OCI-LY1 (cell line): ENCODE data around the gene P4HA2.

Experiments
- H2AFZ ChIP-seq: fragments of 200-600 bp; sonication (generic), shearing (Covaris generic); 2 replicates; pipeline ENCODE4 v1.6.0; 2014; ENCODE audit warnings: antibody characterized with exemption, mild to moderate bottlenecking, low read length
- H3F3A ChIP-seq: fragments of 200-600 bp; sonication (generic), shearing (Covaris generic); 2 replicates; pipeline ENCODE4 v1.6.0; 2014; ENCODE audit warnings: mild to moderate bottlenecking, antibody characterized with exemption, low read length, moderate library complexity; ENCODE audit not compliant: insufficient read depth
- H3K27ac ChIP-seq: fragments of 200-600 bp; sonication (generic); 2 replicates; pipeline ENCODE4 v1.5.1; 2014; ENCODE audit warnings: low read length, mixed run types, mild to moderate bottlenecking, low read depth; ENCODE audit not compliant: poor library complexity, severe bottlenecking
- H3K27me3 ChIP-seq: fragments of 200-600 bp; sonication (generic); 2 replicates; pipeline ENCODE4 v1.6.0; 2014; ENCODE audit warnings: antibody characterized with exemption, mild to moderate bottlenecking, low read length, moderate library complexity; ENCODE audit not compliant: insufficient read depth
- H3K36me3 ChIP-seq: fragments of 200-600 bp; sonication (generic); 2 replicates; pipeline ENCODE4 v1.6.1; 2014; ENCODE audit warnings: mild to moderate bottlenecking, antibody characterized with exemption, low read length, moderate library complexity, mixed read lengths; ENCODE audit not compliant: insufficient read depth
- H3K4me1 ChIP-seq: fragments of 200-600 bp; sonication (generic); 2 replicates; pipeline ENCODE4 v1.5.1; 2014; ENCODE audit warnings: mild to moderate bottlenecking, low read length, moderate library complexity; ENCODE audit not compliant: insufficient read depth, severe bottlenecking
- H3K4me2 ChIP-seq: fragments of 200-600 bp; sonication (generic), shearing (Covaris generic); 2 replicates; pipeline ENCODE4 v1.6.1; 2014; ENCODE audit warnings: low read length
- H3K4me3 ChIP-seq: fragments of 200-600 bp; sonication (generic); 2 replicates; pipeline ENCODE4 v1.5.1; 2014; ENCODE audit warnings: low read length, low read depth, mild to moderate bottlenecking, mixed read lengths; ENCODE audit not compliant: poor library complexity, severe bottlenecking
- H3K79me2 ChIP-seq: fragments of 200-600 bp; shearing (Covaris generic); 2 replicates; pipeline ENCODE4 v1.6.1; 2016; ENCODE audit warnings: mixed run types, low read length, mixed read lengths; ENCODE audit not compliant: insufficient read depth
- H3K9ac ChIP-seq: fragments of 200-600 bp; sonication (generic), shearing (Covaris generic); 2 replicates; pipeline ENCODE4 v1.6.1; 2014; ENCODE audit warnings: mild to moderate bottlenecking, low read length, mixed read lengths
- H3K9me2 ChIP-seq: fragments of 200-600 bp; sonication (generic), shearing (Covaris generic); 2 replicates; pipeline ENCODE4 v1.6.1; 2014; ENCODE audit warnings: low read depth, mild to moderate bottlenecking, low read length, mixed read lengths
- H3K9me3 ChIP-seq: fragments of 200-600 bp; shearing (Covaris generic); 2 replicates; pipeline ENCODE4 v1.6.1; 2014; ENCODE audit warnings: low read length, mixed read lengths
- H4K20me1 ChIP-seq: fragments of 200-600 bp; sonication (generic), shearing (Covaris generic); 2 replicates; pipeline ENCODE4 v1.6.0; 2016; ENCODE audit warnings: mild to moderate bottlenecking, low read length; ENCODE audit not compliant: insufficient read depth
- EZH2 ChIP-seq: fragments of 200-600 bp; sonication (generic), shearing (Covaris generic); IDR thresholded peaks from 2 replicates; pipeline ENCODE4 v1.8.0; 2017; ENCODE audit warnings: borderline replicate concordance, mixed run types, mild to moderate bottlenecking, antibody characterized with exemption, low read length, moderate library complexity, mixed read lengths
- TF ChIP-seq, protein P1 (sequence below): fragments of 200-600 bp; sonication (generic), shearing (Covaris generic); IDR thresholded peaks from 2 replicates; pipeline ENCODE4 v1.5.1; 2017; ENCODE audit warnings: mild to moderate bottlenecking, antibody characterized with exemption, low read length, moderate library complexity, mixed read lengths

The P4HA2 gene

DNA sequence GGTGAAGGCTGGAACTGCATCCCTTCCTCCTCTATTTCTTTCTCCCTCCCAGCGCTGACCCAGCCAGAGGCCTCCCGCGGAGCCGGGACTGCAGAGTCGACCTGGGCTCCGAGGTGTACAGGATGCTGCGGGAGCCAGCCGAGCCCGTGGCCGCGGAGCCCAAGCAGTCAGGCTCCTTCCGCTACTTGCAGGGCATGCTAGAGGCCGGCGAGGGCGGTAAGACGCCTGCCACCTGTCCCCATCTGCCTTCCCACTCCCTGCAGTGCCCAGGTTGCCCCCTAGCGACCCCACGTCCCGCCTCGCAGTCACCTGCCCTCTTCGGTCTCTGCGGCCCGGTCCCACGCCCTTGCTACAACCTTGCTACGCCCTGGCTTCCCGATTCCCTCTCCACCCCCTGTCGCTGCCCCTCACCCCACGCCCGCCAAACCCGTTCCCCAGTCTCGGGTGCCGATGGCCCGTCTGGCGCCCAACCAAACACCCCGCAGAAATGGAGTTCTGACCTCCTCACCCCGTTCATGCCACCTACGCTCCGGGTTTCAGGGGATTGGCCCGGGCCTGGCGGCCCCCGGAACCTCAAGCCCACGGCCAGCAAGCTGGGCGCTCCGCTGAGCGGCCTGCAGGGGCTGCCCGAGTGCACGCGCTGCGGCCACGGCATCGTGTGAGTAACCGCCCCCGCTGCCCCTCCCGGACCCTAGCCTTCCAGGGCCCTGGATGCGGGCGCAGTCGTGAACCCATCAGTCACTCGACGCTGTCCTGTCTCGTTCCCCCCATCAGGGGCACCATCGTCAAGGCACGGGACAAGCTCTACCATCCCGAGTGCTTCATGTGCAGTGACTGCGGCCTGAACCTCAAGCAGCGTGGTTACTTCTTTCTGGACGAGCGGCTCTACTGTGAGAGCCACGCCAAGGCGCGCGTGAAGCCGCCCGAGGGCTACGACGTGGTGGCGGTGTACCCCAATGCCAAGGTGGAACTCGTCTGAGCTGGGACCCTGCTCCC, 43.9 kb upstream of the P4HA2 start:
- Histone ChIP-seq H3K9ac (no peak overlapping the region), H3K9me2 (no peaks in the 10 kb centered on the region), H3K27me3 (peaks cover 8% of the 10 kb centered on the region; the same call in 1 of the 2 replicates), H3F3A (no peaks in the 10 kb centered on the region), H3K27ac (no peak overlapping the region), H3K9me3 (no peaks in the 10 kb centered on the region), H2AFZ (no peak overlapping the region), H3K36me3 (no peaks in the 10 kb centered on the region), H3K79me2 (no peaks in the 10 kb centered on the region), H3K4me3 (no peak overlapping the region), H3K4me2 (no peak overlapping the region), H4K20me1 (no peaks in the 10 kb centered on the region), H3K4me1 (no peaks in the 10 kb centered on the region)
- no peak for TF ChIP-seq EZH2
- TF ChIP-seq, protein P1, sequence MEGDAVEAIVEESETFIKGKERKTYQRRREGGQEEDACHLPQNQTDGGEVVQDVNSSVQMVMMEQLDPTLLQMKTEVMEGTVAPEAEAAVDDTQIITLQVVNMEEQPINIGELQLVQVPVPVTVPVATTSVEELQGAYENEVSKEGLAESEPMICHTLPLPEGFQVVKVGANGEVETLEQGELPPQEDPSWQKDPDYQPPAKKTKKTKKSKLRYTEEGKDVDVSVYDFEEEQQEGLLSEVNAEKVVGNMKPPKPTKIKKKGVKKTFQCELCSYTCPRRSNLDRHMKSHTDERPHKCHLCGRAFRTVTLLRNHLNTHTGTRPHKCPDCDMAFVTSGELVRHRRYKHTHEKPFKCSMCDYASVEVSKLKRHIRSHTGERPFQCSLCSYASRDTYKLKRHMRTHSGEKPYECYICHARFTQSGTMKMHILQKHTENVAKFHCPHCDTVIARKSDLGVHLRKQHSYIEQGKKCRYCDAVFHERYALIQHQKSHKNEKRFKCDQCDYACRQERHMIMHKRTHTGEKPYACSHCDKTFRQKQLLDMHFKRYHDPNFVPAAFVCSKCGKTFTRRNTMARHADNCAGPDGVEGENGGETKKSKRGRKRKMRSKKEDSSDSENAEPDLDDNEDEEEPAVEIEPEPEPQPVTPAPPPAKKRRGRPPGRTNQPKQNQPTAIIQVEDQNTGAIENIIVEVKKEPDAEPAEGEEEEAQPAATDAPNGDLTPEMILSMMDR = no peak

DNA sequence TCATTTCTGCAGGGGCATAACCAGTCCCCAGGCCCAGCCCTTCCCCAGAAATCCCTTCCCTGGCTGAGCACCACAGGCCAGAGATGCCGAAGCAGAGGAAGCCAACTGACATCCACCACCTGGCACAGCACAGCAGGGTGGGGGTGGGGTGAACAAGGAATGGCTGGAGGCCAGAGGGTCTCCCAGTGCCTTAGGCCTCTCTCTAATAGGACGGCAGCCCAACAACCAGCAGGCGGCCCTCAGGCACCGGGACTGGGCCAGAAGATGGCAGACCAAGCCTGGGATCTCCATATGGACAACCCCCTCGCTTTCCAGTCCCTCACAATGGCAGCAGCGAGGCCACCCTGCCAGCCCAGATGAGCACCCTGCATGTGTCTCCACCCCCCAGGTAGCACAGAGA, 43.1 kb upstream of the P4HA2 start:
- H2AFZ ChIP-seq = no peak overlapping the region
- H3K4me3 ChIP-seq = no peak overlapping the region
- H3F3A ChIP-seq = no peaks in the 10 kb centered on the region
- H3K9me2 ChIP-seq = no peaks in the 10 kb centered on the region
- H3K9ac ChIP-seq = no peak overlapping the region
- H3K36me3 ChIP-seq = no peaks in the 10 kb centered on the region
- H3K27me3 ChIP-seq = peaks cover 8% of the 10 kb centered on the region; the same call in 1 of the 2 replicates
- no peaks in the 10 kb centered on the region for H3K4me1 ChIP-seq
- no peaks in the 10 kb centered on the region for H3K79me2 ChIP-seq
- H3K4me2 ChIP-seq = no peak overlapping the region
- no peak overlapping the region for H3K27ac ChIP-seq
- H3K9me3 ChIP-seq = no peaks in the 10 kb centered on the region
- TF ChIP-seq, protein P1 = no peak
- no peak for TF ChIP-seq EZH2
- no peaks in the 10 kb centered on the region for H4K20me1 ChIP-seq

DNA sequence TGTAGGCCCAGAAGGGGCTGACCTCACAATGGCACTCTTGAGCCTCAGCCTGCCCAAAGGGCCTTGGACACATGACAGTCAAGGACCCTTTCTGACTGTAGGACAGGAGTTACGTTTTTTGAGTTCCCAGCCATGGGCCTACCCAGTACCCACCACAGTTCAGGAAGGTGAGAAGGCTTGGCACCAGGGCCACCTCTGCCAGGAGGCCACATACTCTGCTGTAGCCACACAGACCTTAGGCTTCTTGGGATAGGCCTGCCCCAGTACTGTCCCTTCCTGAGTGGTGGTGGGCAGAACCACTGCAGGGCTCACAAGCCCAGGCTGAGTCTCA, 42.6 kb upstream of the P4HA2 start:
- H3K4me1 ChIP-seq = no peaks in the 10 kb centered on the region

More for the DNA sequence above, 42.6 kb upstream of the P4HA2 start:
- Histone ChIP-seq H2AFZ (no peak overlapping the region), H3F3A (no peaks in the 10 kb centered on the region), H3K9ac (no peak overlapping the region), H3K79me2 (no peaks in the 10 kb centered on the region), H3K9me2 (no peaks in the 10 kb centered on the region), H3K4me2 (no peak overlapping the region), H3K36me3 (no peaks in the 10 kb centered on the region), H3K27ac (no peak overlapping the region), H3K27me3 (peaks cover 8% of the 10 kb centered on the region; the same call in 1 of the 2 replicates), H3K9me3 (no peaks in the 10 kb centered on the region), H3K4me3 (no peak overlapping the region), H4K20me1 (no peaks in the 10 kb centered on the region)
- TF ChIP-seq EZH2 = no peak
- TF ChIP-seq, protein P1 = no peak
